Sigmoid colon (tissue), 7 donors: ENCODE data around the gene PLEKHG3. TPM values are rescaled to one million over a fixed set of nuclear protein-coding genes. Genes with fewer than 3 reads are reported as not detected.

Experiments used
- DNase-seq: peaks from one replicate; pipeline ENCODE4 v3.0.0-alpha.2; 2019
- H3K27ac ChIP-seq, 4 donors: fragments of 200-600 bp; sonication (generic); one replicate each; pipeline ENCODE4 v1.5.1; 2016 to 2019; ENCODE audit warnings: mild to moderate bottlenecking in 1 of 4
- H3K27me3 ChIP-seq, 3 donors: fragments of 200-600 bp; sonication (generic); one replicate each; pipeline ENCODE4 v1.5.1; 2019; ENCODE audit warnings: mild to moderate bottlenecking in 1 of 3
- H3K36me3 ChIP-seq, 4 donors: fragments of 200-600 bp; sonication (generic); one replicate each; pipeline ENCODE4 v1.5.1; 2016 to 2019
- H3K4me1 ChIP-seq, 4 donors: fragments of 200-600 bp; sonication (generic); one replicate each; pipeline ENCODE4 v1.5.1; 2017 to 2019
- H3K4me3 ChIP-seq, 4 donors: fragments of 200-600 bp; sonication (generic); one replicate each; pipeline ENCODE4 v1.5.1; 2017 to 2019; ENCODE audit warnings: mild to moderate bottlenecking in 2 of 4, moderate library complexity in 1 of 4
- H3K9me3 ChIP-seq, 4 donors: fragments of 200-600 bp in 3 of 4; sonication (generic) in 3 of 4; one replicate each; pipeline versions ENCODE4 v1.5.1 to v1.6.1; 2013 to 2019
- CTCF ChIP-seq, 4 experiments: fragments of 450-650 bp in 3 of 4; fragments of 200-600 bp in 1 of 4; IDR thresholded peaks; one replicate each; pipeline ENCODE4 v1.5.1; 2016 to 2019; ENCODE audit warnings: antibody characterized with exemption in 4 of 4, mild to moderate bottlenecking in 3 of 4, moderate library complexity in 2 of 4
- EP300 ChIP-seq, 4 donors: sonication (generic); formaldehyde crosslinking; IDR thresholded peaks; one replicate each; pipeline ENCODE4 v1.6.1; 2017; ENCODE audit warnings: antibody characterized with exemption in 4 of 4
- POLR2A ChIP-seq, 2 donors: fragments of 450-650 bp; IDR thresholded peaks; one replicate each; pipeline ENCODE4 v1.6.1; 2016; ENCODE audit warnings: antibody characterized with exemption in 2 of 2, mild to moderate bottlenecking in 2 of 2, moderate library complexity in 2 of 2
- POLR2AphosphoS5 ChIP-seq, 4 donors: sonication (generic); formaldehyde crosslinking; IDR thresholded peaks; one replicate each; pipeline ENCODE4 v1.6.1; 2017; ENCODE audit warnings: antibody characterized with exemption in 4 of 4
- WGBS, 2 donors: extraction: QIAGEN DNeasy Blood & Tissue Kit; methylation state at CpG; one replicate each; pipeline ENCODE4 v1.1.7; 2013; 5-methylcytosine and 5-hydroxymethylcytosine counted together
- intact Hi-C: fragments of 100-400 bp; cut with DNase I; formaldehyde crosslinking; loops from one replicate; pipeline ENCODE4 v1.15.1; 2023
- polyA plus RNA-seq, 3 donors: library from polyadenylated mRNA; stranded (reverse); fragments of 200-250 nt; gene quantifications; one replicate each; pipeline ENCODE4 v1.2.3, GENCODE V29; 2013
- total RNA-seq, 4 donors: library from RNA; depleted of rRNA; stranded (reverse); fragments of >200 nt; gene quantifications; one replicate each; pipeline ENCODE4 v1.1.0, GENCODE V29; 2016
- donor health status: healthy with polysubstance abuse.
- donor health status: Bipolar disorder and iron deficiency.
- donor health status: healthy.

Gene PLEKHG3
- total and polyA plus RNA-seq, 7 donors = 16.9 to 67.9 (median 34.4) TPM

- H3K4me1 ChIP-seq = peaks cover 0 to 9% (median 5%) of the 10 kb centered on the region in 4 donors
- H3K27ac ChIP-seq = no peak overlapping the region
- WGBS, 2 donors = 94% methylated on average over 11 of the region's 11 CpGs
- DNase-seq = no peak
- H3K4me3 ChIP-seq = no peak overlapping the region
- H3K27me3 ChIP-seq = no peaks in the 10 kb centered on the region
- TF ChIP-seq EP300 (IDR thresholded peaks at IDR 0.05) = no peak
- TF ChIP-seq CTCF (IDR thresholded peaks at IDR 0.05) = no peak
- no peak for TF ChIP-seq POLR2AphosphoS5 (IDR thresholded peaks at IDR 0.05)
- TF ChIP-seq POLR2A (IDR thresholded peaks at IDR 0.05) = no peak
- no peaks in the 10 kb centered on the region for H3K9me3 ChIP-seq
- intact Hi-C loops = no loop called here
- H3K36me3 ChIP-seq = no peaks in the 10 kb centered on the region
Measured at GRCh38 chr14:64782196-64782595, 78.0 kb downstream of the PLEKHG3 start.

GRCh38 chr14:64784006-64784405, 79.8 kb downstream of the PLEKHG3 start:
- 94 to 96% methylated on average over 9 of the region's 9 CpGs for WGBS, 2 donors

GRCh38 chr14:64786296-64787149, 82.3 kb downstream of the PLEKHG3 start:
- H3K9me3 ChIP-seq = no peaks in the 10 kb centered on the region
- no peaks in the 10 kb centered on the region for H3K36me3 ChIP-seq
- H3K27ac ChIP-seq = no peak overlapping the region
- no peaks in the 10 kb centered on the region for H3K4me1 ChIP-seq
- DNase-seq = no peak
- TF ChIP-seq EP300 (IDR thresholded peaks at IDR 0.05) = no peak
- TF ChIP-seq POLR2A (IDR thresholded peaks at IDR 0.05) = no peak
- TF ChIP-seq CTCF (IDR thresholded peaks at IDR 0.05) = no peak
- TF ChIP-seq POLR2AphosphoS5 (IDR thresholded peaks at IDR 0.05) = no peak
- intact Hi-C loops = no loop called here
- H3K27me3 ChIP-seq = no peaks in the 10 kb centered on the region
- no peak overlapping the region for H3K4me3 ChIP-seq
- 89% methylated on average over 24 of the region's 24 CpGs for WGBS, 2 donors

More at GRCh38 chr14:64784006-64784405, 79.8 kb downstream of the PLEKHG3 start:
- no peaks in the 10 kb centered on the region for H3K27me3 ChIP-seq
- no peak overlapping the region for H3K4me3 ChIP-seq
- no peaks in the 10 kb centered on the region for H3K4me1 ChIP-seq
- DNase-seq = no peak
- no peaks in the 10 kb centered on the region for H3K36me3 ChIP-seq
- H3K9me3 ChIP-seq = no peaks in the 10 kb centered on the region
- intact Hi-C loops = no loop called here
- TF ChIP-seq POLR2AphosphoS5 (IDR thresholded peaks at IDR 0.05) = no peak
- TF ChIP-seq CTCF (IDR thresholded peaks at IDR 0.05) = no peak
- no peak for TF ChIP-seq EP300 (IDR thresholded peaks at IDR 0.05)
- TF ChIP-seq POLR2A (IDR thresholded peaks at IDR 0.05) = no peak
- no peak overlapping the region for H3K27ac ChIP-seq

- no peaks in the 10 kb centered on the region for H3K9me3 ChIP-seq
- H3K4me3 ChIP-seq = no peak overlapping the region
- DNase-seq = no peak
- H3K4me1 ChIP-seq = no peaks in the 10 kb centered on the region
- H3K36me3 ChIP-seq = no peaks in the 10 kb centered on the region
- 94 to 96% methylated on average over 6 of the region's 6 CpGs for WGBS, 2 donors
- no peaks in the 10 kb centered on the region for H3K27me3 ChIP-seq
- no peak overlapping the region for H3K27ac ChIP-seq
- intact Hi-C loops = no loop called here
- TF ChIP-seq EP300 (IDR thresholded peaks at IDR 0.05) (no peak), POLR2AphosphoS5 (IDR thresholded peaks at IDR 0.05) (no peak), CTCF (IDR thresholded peaks at IDR 0.05) (no peak), POLR2A (IDR thresholded peaks at IDR 0.05) (no peak)
Measured at GRCh38 chr14:64787619-64788018, 83.4 kb downstream of the PLEKHG3 start.
